HG03280 (cell line): ENCODE results near the gene ATP6V1C2.
"Not testable (repeated sequence)": the region's sequence is repeated elsewhere in the genome, so short reads cannot be mapped to it uniquely, and the experiment has no call there.

ENCODE experiments used
- ATAC-seq: cut with Tn5 transposase; IDR thresholded peaks from one replicate; pipeline ENCODE4 v1.9.1; 2021; ENCODE audit warnings: mild to moderate bottlenecking, moderate library complexity; ENCODE audit not compliant: unreplicated experiment

The ATP6V1C2 gene

DNA sequence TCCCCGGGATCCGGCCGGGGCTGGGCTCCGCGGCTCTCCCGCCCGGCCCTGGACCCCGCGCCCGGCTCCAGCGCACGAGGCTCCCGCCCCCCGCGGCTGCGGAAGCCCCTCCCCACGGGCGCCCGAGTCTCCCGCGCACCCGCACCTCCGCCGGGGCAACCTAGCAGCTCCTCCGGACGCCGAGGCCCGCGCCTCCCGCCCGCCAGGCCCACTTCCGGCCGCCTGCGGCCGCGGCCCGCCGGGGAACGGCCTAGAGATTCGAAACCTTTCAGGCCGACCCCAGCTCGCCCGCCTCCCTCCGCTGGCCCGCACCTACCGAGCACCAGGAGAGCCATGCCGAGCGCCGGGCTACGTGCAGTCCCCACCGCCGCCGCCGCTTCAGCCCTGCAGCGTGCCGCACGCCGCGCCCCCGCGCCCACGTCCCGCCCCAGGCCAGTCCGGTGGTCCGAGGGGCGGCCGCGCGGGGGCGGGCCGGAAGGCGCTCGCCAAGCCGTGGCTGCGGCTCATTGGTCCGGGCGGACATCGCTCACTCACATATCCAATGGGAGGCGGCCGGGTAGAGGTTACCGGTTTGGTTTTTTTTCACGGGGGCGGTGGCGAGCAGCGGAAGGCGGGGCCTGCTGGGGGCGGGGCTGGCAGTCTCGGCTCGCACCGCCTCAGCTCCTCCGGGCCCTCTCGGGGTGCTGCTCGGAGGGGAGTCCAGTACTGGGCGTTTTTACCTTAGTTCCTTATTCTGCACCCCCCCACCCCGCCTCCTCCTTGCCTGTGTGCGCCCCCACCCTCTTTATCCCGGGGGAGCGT is 91.1 kb downstream of the ATP6V1C2 start, which contains the start of gene PDIA6:
TSS of gene PDIA6 (minus strand) at position 424 of the 801 bp plus-strand sequence. CDS start at position 335, 89 bp downstream.
- ATAC-seq: peak; percentile 96

- ATAC-seq: not testable (repeated sequence)
These were observed 92.0 kb downstream of the ATP6V1C2 start for GRCh38 chr2:10813163-10814138.

- no peak for ATAC-seq
These were observed 92.7 kb downstream of the ATP6V1C2 start for GRCh38 chr2:10814142-10814541.

DNA sequence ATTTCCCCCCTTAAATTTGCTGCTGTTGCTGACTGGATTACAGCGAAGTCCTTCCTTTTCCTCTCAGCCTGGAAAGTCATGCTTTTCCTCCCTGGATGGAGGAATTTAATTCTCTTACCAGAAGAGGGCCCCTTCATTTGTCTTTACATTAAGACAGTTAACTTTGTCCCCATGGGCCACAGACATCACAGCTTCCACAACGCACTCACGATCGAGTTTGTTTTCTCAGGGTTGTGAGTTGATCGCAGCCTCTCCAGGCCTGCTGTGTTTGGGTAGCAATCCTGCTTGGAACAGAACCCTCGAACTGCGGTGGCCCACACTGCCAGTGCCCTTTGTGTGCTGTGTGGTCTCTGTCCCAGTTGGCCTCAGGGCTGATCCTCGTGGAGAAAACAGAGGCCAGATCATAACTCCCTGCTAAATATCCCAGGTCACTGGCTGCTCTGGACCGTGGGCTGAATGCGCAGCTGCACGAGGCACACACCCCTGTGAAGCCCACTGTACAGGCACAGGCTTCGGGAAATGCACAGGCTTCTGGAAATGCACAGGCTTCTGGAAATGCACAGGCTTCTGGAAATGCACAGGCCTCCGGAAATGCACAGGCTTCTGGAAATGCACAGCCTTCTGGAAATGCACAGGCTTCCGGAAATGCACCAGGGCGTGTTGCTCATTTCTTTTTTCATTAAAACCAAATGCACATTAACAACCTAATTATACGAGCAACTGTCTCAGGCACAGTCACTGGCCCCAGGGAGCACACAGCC is 93.3 kb downstream of the ATP6V1C2 start:
- no peak for ATAC-seq

DNA sequence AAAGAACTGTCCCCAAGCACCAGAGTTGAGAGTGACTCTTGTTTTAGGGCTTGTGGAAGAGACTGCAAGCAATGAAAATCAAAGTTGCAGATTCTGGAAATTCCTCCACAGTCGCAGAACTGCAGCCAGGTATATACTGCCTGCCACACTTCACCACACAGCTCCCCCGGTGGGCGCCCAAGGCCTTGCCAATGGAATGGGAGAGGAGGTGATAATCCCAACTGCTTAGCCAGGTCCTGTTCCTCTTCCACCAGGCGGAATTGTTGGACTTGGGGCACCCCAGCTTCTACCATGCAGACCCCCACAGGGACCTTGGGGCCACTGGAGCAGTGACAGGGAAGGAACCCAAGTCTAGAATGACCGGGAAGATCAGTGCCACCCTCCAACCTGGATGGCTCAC is 96.0 kb downstream of the ATP6V1C2 start:
- ATAC-seq: no peak

- ATAC-seq: not testable (repeated sequence)
These were observed 96.9 kb downstream of the ATP6V1C2 start for GRCh38 chr2:10818305-10818704.

GRCh38 chr2:10818984-10819383 is 97.6 kb downstream of the ATP6V1C2 start:
- no peak for ATAC-seq

GRCh38 chr2:10819714-10820314 is 98.4 kb downstream of the ATP6V1C2 start:
- no peak for ATAC-seq

GRCh38 chr2:10820562-10820961 is 99.1 kb downstream of the ATP6V1C2 start:
- ATAC-seq: no peak

DNA sequence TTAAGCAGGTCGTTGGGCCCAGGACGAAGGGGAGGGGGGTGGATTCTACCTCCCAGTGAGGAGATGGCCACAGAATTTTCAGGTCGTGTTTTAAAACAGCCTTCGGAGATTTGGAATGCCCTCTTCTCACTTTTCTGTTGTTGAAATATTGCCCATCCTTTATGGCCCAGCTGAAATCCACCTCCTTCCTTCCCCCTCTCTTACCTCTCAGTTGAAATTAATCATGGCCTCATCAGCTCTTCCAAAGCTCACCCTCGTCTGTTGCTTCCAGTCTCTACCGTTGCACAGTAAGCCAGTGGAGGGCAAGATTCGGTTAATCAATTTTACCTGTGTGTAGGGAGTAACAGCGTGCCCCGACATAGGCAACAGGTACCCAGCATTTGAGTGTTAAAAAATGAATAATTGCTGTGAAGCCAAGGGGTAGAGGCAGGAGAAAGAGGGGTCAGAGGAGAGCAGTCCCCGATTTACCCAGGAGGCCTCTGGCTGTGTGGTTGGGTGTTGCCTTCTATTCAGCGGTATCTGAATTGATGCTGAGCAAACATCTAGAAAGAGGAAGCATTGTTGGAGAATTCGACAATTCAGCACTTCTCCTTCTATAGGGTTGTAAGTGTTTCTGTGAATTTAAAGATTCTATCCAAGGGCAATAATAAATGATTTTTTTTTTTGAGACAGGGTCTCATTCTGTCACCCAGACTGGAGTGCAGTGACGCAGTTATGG is 99.7 kb downstream of the ATP6V1C2 start:
- ATAC-seq: no peak

GRCh38 chr2:10824191-10824590 is 102.8 kb downstream of the ATP6V1C2 start:
- ATAC-seq: no peak

- ATAC-seq: no peak
These were observed 104.6 kb downstream of the ATP6V1C2 start for GRCh38 chr2:10826026-10826425.

DNA sequence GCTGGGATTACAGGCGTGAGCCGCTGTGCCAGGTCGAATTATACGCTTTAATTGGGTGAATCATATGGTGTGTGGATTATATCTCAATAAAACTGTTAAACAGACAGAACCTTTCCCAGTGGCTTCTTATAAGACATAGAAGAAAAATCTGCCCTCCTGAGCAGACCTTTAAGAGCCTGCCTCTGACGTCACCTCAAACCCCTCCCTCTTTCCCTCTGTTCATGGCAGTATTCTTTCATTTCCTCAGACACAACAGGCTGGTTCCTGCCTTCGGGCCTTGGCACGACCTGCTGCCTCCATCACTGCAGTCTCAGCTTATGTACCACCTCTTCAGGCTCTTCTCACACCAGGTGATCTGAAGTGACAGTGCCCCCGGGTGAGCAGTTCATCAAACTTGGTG is 105.2 kb downstream of the ATP6V1C2 start:
- no peak for ATAC-seq

- no peak for ATAC-seq
These were observed 106.9 kb downstream of the ATP6V1C2 start for GRCh38 chr2:10828346-10828745.

GRCh38 chr2:10829299-10829698 is 107.9 kb downstream of the ATP6V1C2 start:
- no peak for ATAC-seq

DNA sequence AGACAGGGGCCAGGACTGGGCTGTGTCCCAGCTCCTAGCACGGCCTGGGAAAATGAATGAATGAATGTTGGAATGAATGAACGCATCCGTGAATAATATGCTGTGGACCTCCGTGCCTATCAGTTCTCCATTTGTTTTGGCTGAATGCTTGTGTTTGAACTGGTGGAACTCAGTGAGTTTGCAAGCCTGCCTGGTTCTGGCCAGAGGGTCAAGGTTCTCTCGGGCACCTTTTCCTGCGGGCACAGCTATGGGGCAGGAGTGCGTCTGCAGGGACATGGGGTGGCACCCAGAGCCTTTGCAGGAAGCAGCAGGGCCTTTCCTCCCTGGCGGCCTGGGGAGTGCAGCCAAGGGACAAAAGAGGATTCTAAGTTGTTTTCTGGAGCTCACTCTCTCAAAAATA is 108.8 kb downstream of the ATP6V1C2 start:
- no peak for ATAC-seq

DNA sequence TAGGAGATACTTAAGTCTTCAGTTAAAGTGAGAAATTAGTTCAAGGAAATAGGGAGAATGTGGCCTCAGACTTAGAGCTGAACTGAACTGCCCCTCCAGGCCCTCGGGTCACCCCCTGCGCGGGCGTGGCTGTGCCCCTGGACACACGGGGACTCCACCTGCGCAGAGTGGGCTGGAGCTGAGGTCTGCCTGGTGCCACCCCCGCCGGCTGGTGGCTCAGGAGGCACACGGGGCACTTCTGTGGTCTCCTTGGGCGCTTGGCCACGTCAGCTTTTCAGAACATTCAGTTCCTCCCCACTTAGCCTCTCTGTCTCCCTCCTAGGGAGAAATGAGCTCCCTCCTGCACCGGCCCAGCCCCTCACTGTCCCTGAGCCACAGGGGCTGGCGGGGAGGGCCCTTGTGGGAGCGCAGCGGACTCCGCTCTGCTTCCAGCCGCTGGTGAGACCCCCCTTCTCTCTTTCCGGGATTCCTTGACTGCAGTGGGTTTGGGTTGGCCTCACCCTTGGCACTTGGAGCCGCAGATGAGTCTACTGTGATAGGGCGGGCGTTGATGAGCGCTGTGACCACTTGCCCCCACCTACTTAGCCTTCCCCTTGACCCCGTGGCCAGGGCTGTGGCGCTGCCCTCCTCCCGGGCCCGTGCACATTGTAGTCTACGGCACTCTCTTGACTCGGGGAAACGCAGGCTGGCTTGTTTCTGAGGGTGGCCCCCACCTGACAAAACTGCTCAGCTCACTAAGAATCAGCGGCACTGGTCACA is 109.4 kb downstream of the ATP6V1C2 start:
- no peak for ATAC-seq

DNA sequence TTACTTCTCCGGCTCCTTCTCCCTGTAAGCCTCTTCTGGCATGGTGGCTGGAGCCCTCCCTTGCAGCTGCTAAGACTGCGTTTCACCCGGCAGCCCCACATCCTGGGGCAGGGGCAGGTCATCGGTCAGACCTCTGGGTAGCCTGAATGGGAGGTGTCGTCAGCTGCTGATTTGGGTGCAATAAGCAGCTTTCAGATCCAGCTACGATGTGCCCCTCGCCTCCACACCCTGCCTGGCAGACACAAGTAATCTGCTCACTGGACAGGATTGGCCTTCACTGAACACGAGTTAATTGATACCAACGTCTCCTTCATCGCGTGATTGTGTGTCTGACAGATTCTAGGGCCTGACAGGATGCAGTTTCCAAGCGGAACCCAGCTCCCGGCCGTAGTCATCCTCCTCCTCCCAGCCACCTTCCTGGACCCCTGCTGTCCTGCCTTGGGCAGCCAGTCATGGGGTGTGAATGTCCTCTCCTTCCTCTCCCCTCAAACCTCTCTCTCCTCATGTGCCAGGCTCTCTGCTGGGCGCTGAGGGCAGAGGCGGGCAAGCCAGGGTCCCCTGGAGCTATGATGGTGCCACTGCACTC is 110.1 kb downstream of the ATP6V1C2 start:
- no peak for ATAC-seq
